ENCODE measurements around the gene PPIP5K1. TPM values are rescaled to one million over a fixed set of nuclear protein-coding genes. Genes with fewer than 3 reads are reported as not detected.

PPIP5K1 gene
- total and polyA plus RNA-seq, 9 donors: 7.6 to 45.2 (median 32.2) TPM

- Histone ChIP-seq H3K4me3 (no peak overlapping the region), H3K27ac (no peak overlapping the region), H3K4me1 (ENCODE audit: insufficient read depth) (no peaks in the 10 kb centered on the region), H3K27me3 (no peaks in the 10 kb centered on the region), H3K36me3 (no peaks in the 10 kb centered on the region), H3K9me3 (no peaks in the 10 kb centered on the region)
- TF ChIP-seq EP300 (IDR thresholded peaks at IDR 0.05) (no peak), POLR2A (IDR thresholded peaks at IDR 0.05) (no peak), CTCF (IDR thresholded peaks at IDR 0.05) (no peak)
- intact Hi-C loops (cut with DNase I): no loop called here
- WGBS, 3 donors: 35 to 45% (median 38%) methylated on average over 10 of the region's 10 CpGs
- DNase-seq: no peak
These were observed 39.3 kb downstream of the PPIP5K1 start for GRCh38 chr15:43550527-43551363.

- H3K36me3 ChIP-seq: no peaks in the 10 kb centered on the region
- no peak overlapping the region for H3K27ac ChIP-seq
- TF ChIP-seq CTCF (IDR thresholded peaks at IDR 0.05) (no peak), POLR2A (IDR thresholded peaks at IDR 0.05) (no peak), EP300 (IDR thresholded peaks at IDR 0.05) (no peak)
- no peak for DNase-seq
- no peaks in the 10 kb centered on the region for H3K27me3 ChIP-seq
- no peak overlapping the region for H3K4me3 ChIP-seq
- no peaks in the 10 kb centered on the region for H3K9me3 ChIP-seq
- intact Hi-C loops (cut with DNase I): no loop called here
- no peaks in the 10 kb centered on the region for H3K4me1 ChIP-seq (ENCODE audit: insufficient read depth)
- WGBS, 3 donors: 99 to 100% (median 99%) methylated on average over 2 of the region's 2 CpGs
These were observed 42.5 kb downstream of the PPIP5K1 start for GRCh38 chr15:43547539-43547938.

- no peaks in the 10 kb centered on the region for H3K4me1 ChIP-seq (ENCODE audit: insufficient read depth)
- H3K27ac ChIP-seq: no peak overlapping the region
- H3K4me3 ChIP-seq: no peak overlapping the region
- intact Hi-C loops (cut with DNase I): no loop called here
- no peak for TF ChIP-seq POLR2A (IDR thresholded peaks at IDR 0.05)
- TF ChIP-seq EP300 (IDR thresholded peaks at IDR 0.05): no peak
- no peak for TF ChIP-seq CTCF (IDR thresholded peaks at IDR 0.05)
- no peaks in the 10 kb centered on the region for H3K36me3 ChIP-seq
- no peaks in the 10 kb centered on the region for H3K9me3 ChIP-seq
- H3K27me3 ChIP-seq: no peaks in the 10 kb centered on the region
- 94 to 100% (median 95%) methylated on average over 1 of the region's 1 CpG for WGBS, 3 donors
- no peak for DNase-seq
These were observed 44.6 kb downstream of the PPIP5K1 start for GRCh38 chr15:43545426-43545825.

- TF ChIP-seq CTCF (IDR thresholded peaks at IDR 0.05) (no peak), POLR2A (IDR thresholded peaks at IDR 0.05) (no peak), EP300 (IDR thresholded peaks at IDR 0.05) (no peak)
- Histone ChIP-seq H3K4me1 (ENCODE audit: insufficient read depth) (no peaks in the 10 kb centered on the region), H3K27me3 (no peaks in the 10 kb centered on the region), H3K27ac (no peak overlapping the region), H3K9me3 (no peaks in the 10 kb centered on the region), H3K4me3 (no peak overlapping the region), H3K36me3 (no peaks in the 10 kb centered on the region)
- DNase-seq: no peak
- intact Hi-C loops (cut with DNase I): no loop called here
These were observed 45.7 kb downstream of the PPIP5K1 start for GRCh38 chr15:43544266-43544665.

All from ovary (tissue), 9 donors.